NCI-H226 (cell line): ENCODE data around the gene KCTD17.

Source experiments
- DNase-seq: peaks from one replicate; pipeline ENCODE4 v3.0.0-alpha.2; 2015

The KCTD17 gene

DNA sequence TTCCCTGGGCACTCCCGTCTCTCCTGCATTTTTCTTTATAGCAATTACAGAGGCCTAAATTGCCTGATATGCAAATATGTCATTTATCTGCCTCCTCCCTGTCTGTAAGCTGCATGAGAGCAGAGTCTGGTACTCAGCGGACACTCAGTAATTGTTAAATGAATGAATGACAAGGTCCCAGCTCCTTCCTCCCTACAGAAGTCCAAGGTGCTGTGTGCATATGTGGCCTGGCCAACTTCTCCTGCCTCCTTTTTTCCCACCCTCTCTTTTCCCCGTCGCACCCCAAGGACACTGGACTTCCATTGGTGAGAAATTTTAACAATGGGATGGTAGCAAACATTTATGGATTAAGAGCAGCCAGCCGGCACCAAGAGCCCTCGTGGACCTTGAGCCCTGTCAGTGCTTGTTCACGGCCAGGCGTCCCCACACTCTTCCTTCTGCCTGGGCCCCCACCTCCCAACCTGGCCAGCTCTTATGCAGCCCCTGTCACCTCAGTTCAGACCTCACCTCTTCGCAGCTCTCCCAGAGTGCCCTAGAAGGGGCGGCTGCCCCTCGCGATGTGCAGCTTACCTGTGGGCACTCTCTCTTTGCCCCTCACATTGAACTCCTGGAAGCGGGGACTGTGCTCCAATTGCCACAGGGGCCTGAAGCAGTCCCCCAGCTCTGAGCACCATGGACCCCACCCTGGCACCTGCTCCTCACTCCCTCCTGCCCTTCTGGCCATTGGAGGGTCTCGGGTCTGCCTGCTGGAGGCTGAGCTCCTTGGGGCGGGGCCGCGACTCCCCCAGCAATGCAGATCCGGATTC lies 56.5 kb downstream of the KCTD17 start:
- no peak for DNase-seq

DNA sequence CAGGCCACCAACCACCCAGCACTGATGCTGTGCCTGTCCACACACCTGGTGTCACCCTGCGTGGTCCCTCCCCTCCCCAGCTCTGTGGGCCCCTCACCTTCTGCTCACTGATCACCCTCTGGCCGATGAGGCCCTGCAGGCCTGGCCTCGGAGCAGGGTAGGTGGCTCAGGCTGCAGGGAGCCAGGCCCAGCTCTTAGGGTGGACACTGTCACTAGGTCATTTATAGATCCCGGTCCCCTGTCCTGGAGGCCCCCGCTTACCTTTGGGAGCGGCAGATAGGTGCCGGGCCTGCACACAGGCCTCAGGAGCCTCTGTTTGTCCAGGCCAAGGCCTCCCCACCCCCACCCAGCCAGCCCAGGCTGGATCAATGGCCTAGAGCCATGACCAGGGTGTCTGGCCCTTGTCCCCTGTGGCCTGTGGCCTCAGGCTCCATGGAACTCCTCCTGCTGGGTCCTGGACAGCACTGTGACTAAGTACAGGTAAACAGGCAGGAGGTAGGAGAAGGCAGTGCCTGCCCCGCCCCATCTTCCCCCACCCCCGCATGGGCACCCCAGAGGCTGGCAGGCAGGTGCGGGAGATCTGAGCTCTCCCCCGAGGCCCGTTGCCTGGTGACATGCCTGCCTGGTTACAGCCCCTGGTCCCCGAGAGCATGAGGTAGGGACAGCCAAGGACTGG lies 57.8 kb downstream of the KCTD17 start, which contains the start of gene TMPRSS6:
Gene TMPRSS6 (minus strand): TSS at position 472 of the 676 bp plus-strand sequence. CDS start 6,296 bp downstream, outside the sequence.
- DNase-seq: no peak

DNA sequence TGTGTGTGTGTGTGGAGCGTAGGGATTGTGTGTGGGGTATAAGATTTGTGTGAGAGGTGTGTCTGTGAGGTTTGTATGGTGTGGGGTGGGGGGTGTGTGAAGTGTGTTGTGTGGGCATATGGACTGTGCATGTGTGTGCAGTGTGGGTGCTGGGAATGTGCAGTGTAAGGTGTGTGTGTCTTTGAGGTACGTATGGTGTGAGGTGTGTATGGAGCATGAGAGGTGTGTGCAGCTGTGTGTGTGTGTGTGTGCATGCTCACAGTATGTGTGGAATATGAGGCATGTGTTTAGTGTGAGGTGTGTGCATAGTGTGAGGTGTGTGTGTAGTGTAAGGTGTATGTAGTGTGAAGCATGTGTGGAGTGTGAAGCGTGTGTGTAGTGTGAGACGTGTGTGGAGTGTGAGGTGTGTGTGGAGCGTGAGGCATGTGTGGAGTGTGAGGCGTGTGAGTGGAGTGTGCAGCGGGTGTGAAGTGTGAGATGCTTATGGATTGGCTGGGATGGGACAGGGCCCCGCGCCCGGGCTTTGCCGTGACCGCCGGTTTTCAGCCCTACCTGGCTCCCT lies 59.7 kb downstream of the KCTD17 start:
- no peak for DNase-seq

- DNase-seq: no peak
Measured at GRCh38 chr22:37112084-37112728, 60.7 kb downstream of the KCTD17 start.
